HG03571 (cell line): Measurements from ENCODE around the gene BCAS4.
"Not testable (repeated sequence)": the region's sequence is repeated elsewhere in the genome, so short reads cannot be mapped to it uniquely, and the experiment has no call there.

Source experiments
- ATAC-seq: cut with Tn5 transposase; IDR thresholded peaks from one replicate; pipeline ENCODE4 v1.9.1; 2021; ENCODE audit not compliant: unreplicated experiment

BCAS4 gene

DNA sequence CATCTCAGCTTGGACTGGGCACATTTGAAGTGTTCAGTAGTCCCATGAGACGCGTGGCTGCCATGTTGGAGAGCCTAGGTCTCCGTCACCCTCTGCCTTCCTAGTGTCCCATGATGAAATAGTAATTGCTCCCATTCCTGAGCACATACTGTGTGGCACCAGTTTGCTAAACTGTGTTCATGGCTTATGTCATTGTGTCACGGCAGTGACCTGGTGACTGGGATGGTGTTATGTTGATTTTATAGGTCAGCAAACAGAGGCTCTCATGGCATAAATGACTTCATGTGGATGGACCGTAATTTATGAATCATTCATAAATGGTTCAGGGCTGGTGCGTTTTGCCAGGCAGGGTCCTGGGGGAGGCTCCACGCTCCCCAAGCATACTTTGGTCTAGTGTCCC is 3.8 kb downstream of the BCAS4 start:
- ATAC-seq, result no peak

GRCh38 chr20:50799176-50799889 is 4.5 kb downstream of the BCAS4 start:
- ATAC-seq, result no peak

DNA sequence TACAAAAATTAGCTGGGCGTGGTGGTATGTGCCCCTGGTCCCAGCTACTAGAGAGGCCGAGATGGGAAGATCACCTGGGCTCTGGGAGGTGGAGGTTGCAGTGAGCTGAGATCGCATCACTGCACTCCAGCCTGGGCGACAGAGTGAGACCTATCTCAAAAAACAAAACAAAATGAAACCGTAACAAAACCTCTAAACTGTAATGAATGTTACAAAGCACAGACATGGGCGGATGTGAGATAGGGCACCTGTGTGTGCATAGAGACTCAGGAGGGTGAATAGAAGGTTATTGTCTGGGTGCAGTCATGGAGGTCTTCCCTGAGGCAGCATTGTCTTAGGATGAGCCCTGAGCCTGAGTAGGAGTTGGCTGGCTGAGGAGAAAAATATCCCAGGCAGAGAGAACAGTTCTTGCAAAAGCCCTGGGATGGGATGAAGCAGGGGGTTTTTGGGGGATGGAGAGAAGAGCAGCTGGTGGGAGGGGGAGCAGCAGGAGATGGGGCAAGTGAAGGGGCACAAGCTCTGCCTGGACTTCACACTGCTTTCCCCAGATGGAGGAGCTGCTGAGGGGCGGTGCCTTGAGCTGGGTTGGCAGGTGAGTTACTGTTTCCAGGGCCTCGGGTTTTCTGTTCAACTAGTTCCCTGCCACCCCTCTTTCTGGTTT is 5.2 kb downstream of the BCAS4 start:
- ATAC-seq, result peak; percentile 37

DNA sequence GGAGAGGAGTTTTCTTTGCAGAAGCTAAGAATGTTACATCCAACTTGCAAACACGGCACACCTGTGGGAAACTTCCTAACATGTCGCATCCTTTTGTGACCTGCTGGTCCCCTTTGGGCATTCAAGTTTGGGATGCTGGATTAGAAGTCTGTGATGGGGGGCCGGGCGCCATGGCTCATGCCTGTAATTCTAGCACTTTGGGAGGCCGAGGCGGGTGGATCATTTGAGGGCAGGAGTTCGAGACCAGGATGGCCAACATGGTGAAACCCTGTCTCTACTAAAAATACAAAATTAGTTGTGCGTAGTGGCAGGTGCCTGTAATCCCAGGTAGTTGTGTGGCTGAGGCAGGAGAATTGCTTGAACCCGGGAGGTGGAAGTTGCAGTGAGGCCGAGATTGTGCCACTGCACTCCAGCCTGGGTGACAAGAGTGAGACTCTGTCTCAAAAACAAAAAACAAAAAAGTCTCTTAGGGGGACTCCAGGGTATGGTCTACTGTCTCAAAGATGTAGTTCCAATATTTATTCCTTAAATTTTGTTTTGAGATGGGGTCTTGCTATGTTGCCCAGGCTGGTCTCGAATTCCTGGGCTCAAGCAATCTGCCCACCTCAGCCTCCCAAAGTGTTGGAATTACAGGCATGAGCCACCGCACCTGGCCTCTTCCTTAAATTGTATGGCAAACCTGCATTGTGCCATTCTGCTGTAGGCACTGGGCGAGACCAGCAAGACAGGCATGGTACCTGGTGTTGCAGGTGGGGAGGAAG is 6.3 kb downstream of the BCAS4 start:
- not testable (repeated sequence) for ATAC-seq

GRCh38 chr20:50801747-50802125 is 6.9 kb downstream of the BCAS4 start:
- ATAC-seq, result no peak

DNA sequence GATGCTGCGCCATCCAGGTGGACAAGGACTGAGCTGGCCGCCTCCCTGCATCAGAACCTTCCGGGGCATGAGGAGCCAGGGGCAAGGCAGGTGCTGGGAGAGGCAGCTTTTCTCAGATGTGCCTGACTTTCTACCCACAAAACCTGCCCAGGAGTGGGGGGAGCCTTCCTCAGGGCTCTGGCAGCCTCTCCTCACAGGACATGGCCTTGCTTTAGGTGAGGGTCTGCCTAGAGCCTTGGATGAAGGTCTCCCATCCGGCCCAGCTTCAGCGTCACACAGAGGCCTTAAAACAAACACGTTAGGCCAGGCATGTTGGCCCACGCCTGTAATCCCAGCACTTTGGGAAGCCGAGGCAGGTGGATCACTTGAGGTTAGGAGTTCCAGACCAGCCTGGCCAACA is 7.4 kb downstream of the BCAS4 start:
- ATAC-seq, result no peak

GRCh38 chr20:50804437-50805348 is 9.8 kb downstream of the BCAS4 start:
- ATAC-seq, result peak; percentile 47

DNA sequence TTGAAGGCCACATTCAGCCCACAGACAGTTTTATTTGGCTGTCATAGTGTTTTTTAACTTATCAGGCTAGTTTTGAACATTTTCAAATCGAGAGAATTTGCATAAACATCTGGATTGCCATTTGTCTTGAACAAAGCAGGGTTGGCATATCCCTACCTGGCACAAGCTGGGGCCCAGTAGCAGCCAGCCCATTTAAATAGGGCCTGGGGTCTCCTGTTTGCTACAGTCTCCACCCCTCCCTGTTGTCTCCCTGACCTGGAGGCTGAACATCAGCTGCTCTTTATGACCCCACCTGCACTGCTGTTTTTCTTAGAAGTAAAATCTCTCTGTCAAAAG is 10.5 kb downstream of the BCAS4 start:
- no peak for ATAC-seq

- no peak for ATAC-seq
Observed at GRCh38 chr20:50806126-50806768, 11.4 kb downstream of the BCAS4 start.

DNA sequence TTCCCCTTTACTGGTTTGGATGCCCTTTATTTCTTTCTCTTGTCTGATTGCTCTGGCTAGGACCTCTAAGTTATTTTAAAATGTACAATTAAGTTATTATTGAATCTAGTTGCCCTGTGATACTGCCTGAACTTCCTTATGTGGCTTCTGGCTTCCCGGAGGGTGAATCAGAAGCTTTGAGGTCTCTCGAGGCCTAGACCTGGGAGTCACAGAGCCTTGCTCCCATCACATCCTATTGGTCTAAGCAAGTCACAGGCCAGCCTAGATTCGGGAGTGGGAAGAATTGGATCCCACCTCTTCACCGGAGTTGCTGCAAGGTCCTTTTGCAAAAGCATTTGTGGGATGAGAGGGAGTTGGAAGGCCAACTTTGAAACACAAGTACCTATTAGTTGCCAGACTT is 15.2 kb downstream of the BCAS4 start:
- no peak for ATAC-seq

DNA sequence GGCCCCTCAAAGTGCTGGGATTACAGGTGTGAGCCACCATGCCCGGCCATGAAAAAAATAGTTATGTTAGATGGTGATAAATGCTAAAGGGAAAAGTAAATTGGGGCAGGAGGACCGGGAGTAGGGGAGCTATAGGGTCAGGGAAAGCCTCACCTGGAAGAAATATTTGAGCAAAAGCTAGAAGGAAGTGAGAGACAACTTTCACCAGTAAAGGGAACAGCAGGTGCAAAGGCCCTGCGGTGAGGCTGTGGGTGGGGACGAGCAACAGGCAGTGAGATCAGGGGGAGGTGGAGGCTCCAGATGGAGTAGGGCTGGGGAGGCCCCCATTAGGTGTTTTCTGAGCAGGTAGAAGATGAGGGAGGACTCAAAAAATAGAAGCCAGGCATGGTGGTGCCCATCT is 16.0 kb downstream of the BCAS4 start:
- ATAC-seq, result no peak

DNA sequence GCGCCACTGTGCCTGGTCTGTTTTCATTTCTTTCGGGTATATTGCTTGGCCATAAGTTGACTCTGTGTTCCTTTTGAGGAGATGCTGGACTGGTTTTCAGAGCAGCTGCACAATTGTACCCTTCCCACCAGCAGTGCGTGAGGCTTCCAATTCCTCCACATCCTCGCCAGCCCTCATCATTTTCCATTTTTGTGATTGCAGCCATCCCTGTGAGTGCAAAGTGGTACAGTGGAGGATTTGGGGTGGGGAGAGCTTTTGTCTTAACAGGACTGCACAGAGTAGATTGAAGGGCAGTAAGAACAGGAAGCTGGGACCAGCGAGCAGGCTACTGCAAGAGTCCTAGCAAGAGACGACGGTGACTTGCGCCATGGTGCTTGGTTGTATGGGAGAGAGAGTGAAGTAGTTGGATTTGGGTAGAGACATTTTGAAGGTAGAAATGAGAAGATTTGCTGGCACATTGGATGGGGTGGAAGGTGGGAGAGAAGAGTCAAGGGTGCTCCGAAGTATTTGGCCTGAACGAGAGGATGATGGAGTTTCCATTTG is 18.3 kb downstream of the BCAS4 start:
- no peak for ATAC-seq

GRCh38 chr20:50813801-50814200 is 18.9 kb downstream of the BCAS4 start:
- no peak for ATAC-seq

DNA sequence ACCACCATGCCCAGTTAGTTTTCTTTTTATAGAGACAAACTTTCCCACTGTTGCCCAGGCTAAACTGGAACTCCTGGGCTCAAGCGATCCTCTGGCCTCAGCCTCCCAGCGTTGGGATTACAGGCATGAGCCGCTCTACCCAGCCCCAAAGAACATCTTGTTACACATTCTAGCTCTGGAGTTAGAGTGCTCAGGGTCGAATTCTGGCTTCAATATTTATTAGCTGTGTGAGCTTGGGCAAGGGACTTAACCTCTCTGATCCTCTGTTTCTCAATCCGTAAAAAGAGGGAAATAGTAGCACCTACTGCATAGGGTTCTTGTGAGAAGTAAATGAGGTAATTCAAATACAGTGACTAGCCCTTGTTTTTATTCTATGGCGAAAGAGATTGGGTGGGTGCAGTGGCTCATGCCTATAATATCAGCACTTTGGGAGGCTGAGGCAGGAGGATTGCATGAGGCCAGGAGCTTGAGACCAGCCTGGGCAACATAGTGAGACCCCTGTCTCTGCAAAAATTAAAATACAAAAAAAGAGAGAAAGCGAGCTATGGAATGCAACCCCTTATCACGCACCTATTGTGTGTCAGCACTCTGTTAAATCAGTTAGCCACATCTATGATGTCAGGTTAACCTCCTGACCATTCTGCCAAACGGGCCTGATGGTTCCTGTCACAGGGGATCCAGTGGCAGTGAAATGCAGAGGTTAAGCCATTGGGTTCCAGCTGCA is 19.7 kb downstream of the BCAS4 start:
- ATAC-seq, result no peak

GRCh38 chr20:50815162-50815989 is 20.5 kb downstream of the BCAS4 start:
- ATAC-seq, result peak; percentile 27

DNA sequence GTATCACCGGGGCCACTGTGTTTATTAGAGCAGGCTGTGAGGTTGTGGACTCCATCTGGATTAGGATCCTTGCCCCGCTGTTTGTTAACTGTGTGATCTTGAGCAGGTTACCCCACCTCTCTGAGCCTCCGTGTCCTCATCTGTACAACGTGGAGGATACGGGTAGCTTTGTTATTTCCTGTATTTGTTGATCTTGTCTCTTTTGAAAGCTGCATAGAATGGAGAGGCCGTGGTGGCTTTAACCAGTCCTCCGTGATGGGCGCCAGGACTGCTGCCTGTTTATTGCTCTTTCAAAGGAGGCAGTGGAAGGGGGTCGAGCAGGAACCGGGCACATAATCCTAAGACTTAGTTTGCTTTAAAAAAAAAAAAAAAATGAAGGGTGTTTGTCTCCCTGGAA is 22.9 kb downstream of the BCAS4 start:
- ATAC-seq, result no peak

- peak; percentile 22 for ATAC-seq
Observed at GRCh38 chr20:50819349-50819748, 24.5 kb downstream of the BCAS4 start.

- no peak for ATAC-seq
Observed at GRCh38 chr20:50820515-50821256, 25.8 kb downstream of the BCAS4 start.
